ENCODE measurements around the gene ASL. TPM values are rescaled to one million over a fixed set of nuclear protein-coding genes. Genes with fewer than 3 reads are reported as not detected.

Gene ASL
- total and polyA plus RNA-seq, 9 of the 15 experiments (the other 6 are each of a cell fraction or from before 2014, with no cell fraction given) = 2.6 to 67.0 (median 33.3) TPM

DNA sequence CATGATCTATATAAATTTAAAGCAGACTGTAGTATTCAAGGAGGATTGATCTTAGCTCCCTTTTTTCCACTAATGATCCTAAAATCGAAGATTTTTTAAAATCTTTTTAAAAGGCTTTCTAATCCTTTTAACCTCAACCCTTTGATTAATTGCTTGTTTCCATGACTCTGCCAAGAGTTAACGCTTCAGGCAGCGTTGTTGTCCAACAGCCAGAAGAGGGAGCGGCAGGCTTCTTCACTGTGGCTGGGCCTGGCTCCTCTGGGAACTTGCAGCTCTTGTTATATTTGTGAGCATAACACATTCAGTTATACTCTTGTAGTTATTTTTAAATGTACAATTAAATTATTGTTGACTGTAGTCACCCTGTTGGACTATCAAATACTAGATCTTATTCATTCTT is 65.3 kb downstream of the ASL start (continued):
- TF ChIP-seq, protein P1, sequence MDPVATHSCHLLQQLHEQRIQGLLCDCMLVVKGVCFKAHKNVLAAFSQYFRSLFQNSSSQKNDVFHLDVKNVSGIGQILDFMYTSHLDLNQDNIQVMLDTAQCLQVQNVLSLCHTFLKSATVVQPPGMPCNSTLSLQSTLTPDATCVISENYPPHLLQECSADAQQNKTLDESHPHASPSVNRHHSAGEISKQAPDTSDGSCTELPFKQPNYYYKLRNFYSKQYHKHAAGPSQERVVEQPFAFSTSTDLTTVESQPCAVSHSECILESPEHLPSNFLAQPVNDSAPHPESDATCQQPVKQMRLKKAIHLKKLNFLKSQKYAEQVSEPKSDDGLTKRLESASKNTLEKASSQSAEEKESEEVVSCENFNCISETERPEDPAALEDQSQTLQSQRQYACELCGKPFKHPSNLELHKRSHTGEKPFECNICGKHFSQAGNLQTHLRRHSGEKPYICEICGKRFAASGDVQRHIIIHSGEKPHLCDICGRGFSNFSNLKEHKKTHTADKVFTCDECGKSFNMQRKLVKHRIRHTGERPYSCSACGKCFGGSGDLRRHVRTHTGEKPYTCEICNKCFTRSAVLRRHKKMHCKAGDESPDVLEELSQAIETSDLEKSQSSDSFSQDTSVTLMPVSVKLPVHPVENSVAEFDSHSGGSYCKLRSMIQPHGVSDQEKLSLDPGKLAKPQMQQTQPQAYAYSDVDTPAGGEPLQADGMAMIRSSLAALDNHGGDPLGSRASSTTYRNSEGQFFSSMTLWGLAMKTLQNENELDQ (CRISPR knock-in tag; IDR thresholded peaks at IDR 0.05; ENCODE audit: borderline replicate concordance) = no peak
- no peak for TF ChIP-seq ZKSCAN1 (IDR thresholded peaks at IDR 0.05; ENCODE audit: low read depth, low read length)
- TF ChIP-seq, protein P2, sequence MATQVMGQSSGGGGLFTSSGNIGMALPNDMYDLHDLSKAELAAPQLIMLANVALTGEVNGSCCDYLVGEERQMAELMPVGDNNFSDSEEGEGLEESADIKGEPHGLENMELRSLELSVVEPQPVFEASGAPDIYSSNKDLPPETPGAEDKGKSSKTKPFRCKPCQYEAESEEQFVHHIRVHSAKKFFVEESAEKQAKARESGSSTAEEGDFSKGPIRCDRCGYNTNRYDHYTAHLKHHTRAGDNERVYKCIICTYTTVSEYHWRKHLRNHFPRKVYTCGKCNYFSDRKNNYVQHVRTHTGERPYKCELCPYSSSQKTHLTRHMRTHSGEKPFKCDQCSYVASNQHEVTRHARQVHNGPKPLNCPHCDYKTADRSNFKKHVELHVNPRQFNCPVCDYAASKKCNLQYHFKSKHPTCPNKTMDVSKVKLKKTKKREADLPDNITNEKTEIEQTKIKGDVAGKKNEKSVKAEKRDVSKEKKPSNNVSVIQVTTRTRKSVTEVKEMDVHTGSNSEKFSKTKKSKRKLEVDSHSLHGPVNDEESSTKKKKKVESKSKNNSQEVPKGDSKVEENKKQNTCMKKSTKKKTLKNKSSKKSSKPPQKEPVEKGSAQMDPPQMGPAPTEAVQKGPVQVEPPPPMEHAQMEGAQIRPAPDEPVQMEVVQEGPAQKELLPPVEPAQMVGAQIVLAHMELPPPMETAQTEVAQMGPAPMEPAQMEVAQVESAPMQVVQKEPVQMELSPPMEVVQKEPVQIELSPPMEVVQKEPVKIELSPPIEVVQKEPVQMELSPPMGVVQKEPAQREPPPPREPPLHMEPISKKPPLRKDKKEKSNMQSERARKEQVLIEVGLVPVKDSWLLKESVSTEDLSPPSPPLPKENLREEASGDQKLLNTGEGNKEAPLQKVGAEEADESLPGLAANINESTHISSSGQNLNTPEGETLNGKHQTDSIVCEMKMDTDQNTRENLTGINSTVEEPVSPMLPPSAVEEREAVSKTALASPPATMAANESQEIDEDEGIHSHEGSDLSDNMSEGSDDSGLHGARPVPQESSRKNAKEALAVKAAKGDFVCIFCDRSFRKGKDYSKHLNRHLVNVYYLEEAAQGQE (IDR thresholded peaks at IDR 0.05; ENCODE audit: borderline replicate concordance) = peak; percentile 29; the same call in 1 of the 2 replicates
- TF ChIP-seq, protein P2 (CRISPR knock-in tag; IDR thresholded peaks at IDR 0.05; ENCODE audit: low read depth) = no peak
- TF ChIP-seq CTCF (IDR thresholded peaks at IDR 0.05 in 2 of 3, conservative IDR thresholded peaks at IDR 0.05 in 1 of 3; ENCODE audit: insufficient read depth in 2 of 3, low read depth in 1 of 3, low read length in 3 of 3) = peak; percentile 45 to 46 (median 45); a peak in 5 of 6 replicates
- TF ChIP-seq RAD21 (CRISPR knock-in tag; conservative IDR thresholded peaks at IDR 0.05 in 1 of 2, IDR thresholded peaks at IDR 0.05 in 1 of 2) = peak; percentile 42 to 46; a peak in 3 of 4 replicates
- TF ChIP-seq, protein P3, sequence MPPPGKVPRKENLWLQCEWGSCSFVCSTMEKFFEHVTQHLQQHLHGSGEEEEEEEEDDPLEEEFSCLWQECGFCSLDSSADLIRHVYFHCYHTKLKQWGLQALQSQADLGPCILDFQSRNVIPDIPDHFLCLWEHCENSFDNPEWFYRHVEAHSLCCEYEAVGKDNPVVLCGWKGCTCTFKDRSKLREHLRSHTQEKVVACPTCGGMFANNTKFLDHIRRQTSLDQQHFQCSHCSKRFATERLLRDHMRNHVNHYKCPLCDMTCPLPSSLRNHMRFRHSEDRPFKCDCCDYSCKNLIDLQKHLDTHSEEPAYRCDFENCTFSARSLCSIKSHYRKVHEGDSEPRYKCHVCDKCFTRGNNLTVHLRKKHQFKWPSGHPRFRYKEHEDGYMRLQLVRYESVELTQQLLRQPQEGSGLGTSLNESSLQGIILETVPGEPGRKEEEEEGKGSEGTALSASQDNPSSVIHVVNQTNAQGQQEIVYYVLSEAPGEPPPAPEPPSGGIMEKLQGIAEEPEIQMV (tag; conservative IDR thresholded peaks at IDR 0.05; ENCODE audit: low read depth) = no peak
- TF ChIP-seq MTA2 (IDR thresholded peaks at IDR 0.05; ENCODE audit: low read depth) = no peak
- TF ChIP-seq, protein P4, sequence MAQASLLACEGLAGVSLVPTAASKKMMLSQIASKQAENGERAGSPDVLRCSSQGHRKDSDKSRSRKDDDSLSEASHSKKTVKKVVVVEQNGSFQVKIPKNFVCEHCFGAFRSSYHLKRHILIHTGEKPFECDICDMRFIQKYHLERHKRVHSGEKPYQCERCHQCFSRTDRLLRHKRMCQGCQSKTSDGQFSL (CRISPR knock-in tag; IDR thresholded peaks at IDR 0.05) = no peak
- TF ChIP-seq, protein P4 (tag; IDR thresholded peaks at IDR 0.05) = no peak
- TF ChIP-seq GABPA (tag; conservative IDR thresholded peaks at IDR 0.05; ENCODE audit: low read depth) = no peak
- TF ChIP-seq ZNF253 (CRISPR knock-in tag; conservative IDR thresholded peaks at IDR 0.05) = no peak

All from K562 (cell line).